Measurements from ENCODE around the gene RASGRP1.
A peak's percentile ranks its signal among the peaks of the same experiment; 100 is the strongest.

The RASGRP1 gene

GRCh38 chr15:38577424-38577987 is 12.9 kb upstream of the RASGRP1 start:
- no peak for DNase-seq
- intact Hi-C loops (cut with DNase I), result no loop called here

- intact Hi-C loops (cut with DNase I), result no loop called here
- no peak for DNase-seq
Observed at GRCh38 chr15:38576837-38577236, 12.2 kb upstream of the RASGRP1 start.

GRCh38 chr15:38576261-38576660 is 11.6 kb upstream of the RASGRP1 start:
- DNase-seq, result no peak
- intact Hi-C loops (cut with DNase I), result no loop called here

DNA sequence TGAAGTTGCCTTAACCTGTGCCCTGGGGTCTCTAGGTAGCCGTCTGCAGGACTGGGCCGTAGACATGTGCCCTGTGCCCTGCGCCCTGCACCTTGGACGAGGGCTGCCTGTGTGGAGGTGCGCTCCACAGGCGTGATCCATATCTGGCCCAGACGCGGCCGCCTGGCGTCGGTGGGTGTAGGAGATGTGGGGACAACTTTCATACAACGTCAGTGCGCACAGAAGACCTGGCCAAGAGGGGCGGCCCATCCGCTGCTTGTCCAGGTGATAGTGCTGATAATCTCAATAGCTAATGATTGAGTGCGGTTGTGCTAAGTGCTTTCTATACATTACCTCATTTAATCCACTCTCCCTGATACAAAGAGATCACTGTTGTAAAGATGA is 665 bp upstream of the RASGRP1 start:
- intact Hi-C loops (cut with DNase I), result no loop called here

DNA sequence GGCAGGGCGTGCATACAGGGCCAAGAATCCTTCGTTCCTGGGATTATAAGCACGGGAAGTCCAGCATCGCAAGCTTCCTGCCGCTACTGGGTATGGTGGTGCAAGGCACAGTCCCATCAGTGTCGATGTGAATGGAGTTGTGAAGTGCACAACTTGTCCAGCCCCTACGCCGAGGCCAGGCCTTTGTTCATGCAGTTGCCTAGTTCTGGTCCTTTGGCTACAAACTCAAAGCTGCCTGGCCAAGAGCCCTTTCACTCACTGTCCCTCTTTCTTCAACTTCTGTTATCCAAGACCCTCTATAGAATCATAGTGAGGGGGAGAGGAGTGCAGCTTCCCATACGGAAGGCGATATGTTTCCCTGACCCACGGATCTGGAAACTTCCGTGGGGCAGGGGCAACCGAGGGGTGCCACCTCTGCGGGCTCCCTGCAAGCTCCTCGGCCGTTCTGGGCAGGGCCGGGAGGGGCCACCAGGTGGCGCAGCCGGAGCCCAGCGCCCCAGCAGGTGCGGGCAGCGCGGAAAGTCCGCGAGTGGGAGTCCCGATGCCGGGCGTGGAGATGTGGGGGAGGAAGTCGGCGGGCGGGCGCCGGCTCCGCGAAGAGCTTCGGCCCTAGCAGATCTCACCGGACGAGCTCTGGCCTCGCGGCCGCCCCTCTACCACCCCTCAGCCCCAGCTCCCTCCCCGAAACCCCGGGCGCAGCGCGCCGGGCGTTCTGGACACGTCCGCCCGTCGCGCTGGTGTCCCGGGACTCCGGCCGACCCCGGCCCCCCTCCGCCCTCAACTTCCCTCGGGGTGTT is 693 bp downstream of the RASGRP1 start:
- intact Hi-C loops (cut with DNase I), result loop anchor here (5.0 kb wide), 1 partner anchor 118 kb away; no protein-coding TSS in a partner anchor
- peak; percentile 29 to 90 (median 81) for DNase-seq

More for the DNA sequence above, 665 bp upstream of the RASGRP1 start:
- DNase-seq, result peak in 9 of 42 donors; percentile 10 to 42 (median 25)

DNA sequence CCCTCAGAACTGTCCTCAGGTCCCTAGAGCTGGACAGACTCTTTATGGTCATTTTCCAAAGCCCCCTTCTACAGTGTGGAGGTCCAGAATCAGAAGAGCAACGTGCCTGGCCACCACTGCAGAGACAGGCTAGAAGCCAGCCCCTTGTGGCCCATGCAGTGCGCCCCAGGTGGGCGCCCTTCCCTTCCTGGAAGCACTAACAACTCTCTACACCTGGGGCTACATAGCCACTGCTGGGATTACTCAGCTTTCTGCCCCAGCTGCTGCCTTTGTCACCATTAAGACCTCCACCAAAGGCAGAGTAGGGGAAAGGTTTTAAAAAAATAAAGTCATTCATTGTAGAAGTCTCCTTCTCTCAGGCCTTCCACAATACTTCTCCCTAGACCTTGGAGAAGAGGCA is 2.3 kb downstream of the RASGRP1 start:
- intact Hi-C loops (cut with DNase I), result loop anchor here (5.0 kb wide), 1 partner anchor 120 kb away; no protein-coding TSS in a partner anchor
- DNase-seq, result no peak

GRCh38 chr15:38560456-38560926 is 4.1 kb downstream of the RASGRP1 start:
- DNase-seq, result no peak
- intact Hi-C loops (cut with DNase I), result loop anchor here (5.0 kb wide), 1 partner anchor 122 kb away; no protein-coding TSS in a partner anchor

GRCh38 chr15:38559636-38560307 is 4.8 kb downstream of the RASGRP1 start:
- peak in 1 of 42 donors; percentile 35 for DNase-seq
- intact Hi-C loops (cut with DNase I), result loop anchor here (5.0 kb wide), 1 partner anchor 123 kb away; no protein-coding TSS in a partner anchor

GRCh38 chr15:38559131-38559530 is 5.5 kb downstream of the RASGRP1 start:
- intact Hi-C loops (cut with DNase I), result no loop called here
- peak in 1 of 42 donors; percentile 29 for DNase-seq

DNA sequence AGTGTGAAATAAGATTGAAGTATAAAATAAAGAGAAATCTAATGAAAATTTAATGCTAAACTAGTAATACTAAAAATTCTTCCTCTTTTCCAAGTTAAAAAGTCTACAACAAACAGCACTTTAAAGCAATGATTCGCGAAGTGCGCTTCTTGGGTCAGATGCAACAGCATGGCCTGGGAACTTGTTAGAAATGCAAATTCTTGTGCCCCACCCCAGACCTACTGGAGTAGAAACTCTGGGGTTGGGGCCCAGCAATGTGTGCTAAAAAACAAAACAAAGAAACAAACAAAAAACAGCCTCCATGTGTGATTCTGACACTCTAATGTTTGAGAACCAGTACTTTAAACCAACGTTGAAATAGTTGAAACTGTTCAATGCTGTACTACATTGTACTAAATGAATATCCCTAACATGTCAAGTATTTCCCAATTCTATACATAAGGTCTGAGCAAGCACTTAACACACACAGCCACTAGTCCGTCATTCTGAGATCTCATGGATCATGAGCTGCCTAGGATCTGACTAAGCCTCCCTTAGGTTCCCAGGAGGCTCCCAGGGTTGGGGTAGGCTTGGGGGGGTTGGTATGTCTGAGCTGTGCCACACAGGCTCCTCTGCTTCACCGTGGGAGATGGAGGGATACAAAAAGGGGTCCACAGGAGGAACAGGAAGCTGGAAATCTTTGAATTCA is 6.1 kb downstream of the RASGRP1 start:
- peak in 1 of 42 donors; percentile 31 for DNase-seq
- intact Hi-C loops (cut with DNase I), result no loop called here

- intact Hi-C loops (cut with DNase I), result no loop called here
- peak in 1 of 42 donors; percentile 25 for DNase-seq
Observed at GRCh38 chr15:38557921-38558320, 6.7 kb downstream of the RASGRP1 start.

DNA sequence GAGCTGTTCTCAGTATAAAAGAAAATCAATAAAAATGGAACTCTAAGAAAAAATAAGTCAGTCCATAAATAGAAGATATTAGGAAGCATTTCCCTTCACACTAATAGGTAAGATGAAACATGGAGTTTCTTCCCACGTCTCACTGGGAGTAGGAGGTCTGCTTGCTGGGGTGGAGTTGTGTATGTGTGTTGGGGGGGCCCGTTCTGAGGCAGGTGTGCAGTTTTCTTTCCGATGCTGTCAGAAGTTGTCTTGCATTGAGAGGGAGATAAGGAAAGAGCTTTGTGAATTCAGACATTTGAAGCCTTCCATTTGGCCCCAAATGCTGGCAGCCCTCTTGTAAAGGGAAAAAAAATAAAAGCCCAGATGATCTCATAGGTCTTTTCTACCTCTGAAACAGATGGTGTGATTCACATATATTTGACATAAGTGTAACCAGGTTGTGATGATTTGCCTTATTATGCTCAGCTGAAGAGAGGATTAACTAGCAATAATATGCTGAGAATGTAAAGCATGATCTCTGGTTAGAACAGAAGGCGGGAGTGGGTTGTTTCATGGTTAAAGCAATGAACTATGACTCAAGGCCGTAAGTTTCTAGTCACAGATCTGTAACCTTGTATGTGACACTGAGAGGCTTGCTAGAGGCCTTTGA is 8.8 kb downstream of the RASGRP1 start:
- DNase-seq, result peak in 30 of 42 donors; percentile 26 to 81 (median 46)
- intact Hi-C loops (cut with DNase I), result no loop called here

DNA sequence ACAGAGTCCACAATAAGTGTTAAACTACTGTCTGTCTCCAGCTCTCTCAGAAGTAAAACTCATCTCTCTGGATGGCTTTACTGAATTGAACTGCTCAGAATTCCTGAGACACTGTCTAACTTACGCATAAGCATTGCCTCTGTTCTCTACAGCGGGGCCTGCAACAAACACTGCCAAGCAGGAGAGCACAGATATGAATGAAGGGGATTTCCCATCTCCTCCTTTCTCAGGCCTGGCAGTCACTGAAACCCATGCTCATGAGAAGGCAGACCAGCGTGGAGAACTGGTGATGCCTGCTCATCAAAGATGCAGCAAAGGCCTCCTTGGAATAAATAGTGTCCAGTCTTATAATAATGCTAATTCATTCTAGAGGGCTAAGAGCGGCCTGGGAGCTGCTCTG is 10.3 kb downstream of the RASGRP1 start:
- intact Hi-C loops (cut with DNase I), result no loop called here
- DNase-seq, result no peak

DNA sequence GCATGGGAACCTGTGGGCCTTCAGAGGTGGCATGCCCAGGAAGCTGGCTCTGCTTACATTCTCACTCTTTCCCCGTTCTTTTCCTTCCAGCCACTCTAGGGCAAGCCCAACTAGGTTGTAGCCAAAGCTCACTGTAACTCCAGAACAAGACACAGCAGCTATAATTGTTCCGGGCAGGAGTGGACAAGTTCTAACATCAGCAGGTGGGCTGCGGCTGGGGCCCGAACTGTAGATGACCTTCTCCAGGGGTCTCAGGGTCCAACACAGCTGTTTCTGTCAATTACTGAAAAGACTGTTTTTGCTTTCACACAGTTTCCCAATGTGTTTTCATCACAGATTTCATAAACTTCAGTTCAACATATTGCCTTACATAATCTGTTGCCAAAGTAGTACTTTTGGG is 11.5 kb downstream of the RASGRP1 start:
- DNase-seq, result no peak
- intact Hi-C loops (cut with DNase I), result no loop called here

DNA sequence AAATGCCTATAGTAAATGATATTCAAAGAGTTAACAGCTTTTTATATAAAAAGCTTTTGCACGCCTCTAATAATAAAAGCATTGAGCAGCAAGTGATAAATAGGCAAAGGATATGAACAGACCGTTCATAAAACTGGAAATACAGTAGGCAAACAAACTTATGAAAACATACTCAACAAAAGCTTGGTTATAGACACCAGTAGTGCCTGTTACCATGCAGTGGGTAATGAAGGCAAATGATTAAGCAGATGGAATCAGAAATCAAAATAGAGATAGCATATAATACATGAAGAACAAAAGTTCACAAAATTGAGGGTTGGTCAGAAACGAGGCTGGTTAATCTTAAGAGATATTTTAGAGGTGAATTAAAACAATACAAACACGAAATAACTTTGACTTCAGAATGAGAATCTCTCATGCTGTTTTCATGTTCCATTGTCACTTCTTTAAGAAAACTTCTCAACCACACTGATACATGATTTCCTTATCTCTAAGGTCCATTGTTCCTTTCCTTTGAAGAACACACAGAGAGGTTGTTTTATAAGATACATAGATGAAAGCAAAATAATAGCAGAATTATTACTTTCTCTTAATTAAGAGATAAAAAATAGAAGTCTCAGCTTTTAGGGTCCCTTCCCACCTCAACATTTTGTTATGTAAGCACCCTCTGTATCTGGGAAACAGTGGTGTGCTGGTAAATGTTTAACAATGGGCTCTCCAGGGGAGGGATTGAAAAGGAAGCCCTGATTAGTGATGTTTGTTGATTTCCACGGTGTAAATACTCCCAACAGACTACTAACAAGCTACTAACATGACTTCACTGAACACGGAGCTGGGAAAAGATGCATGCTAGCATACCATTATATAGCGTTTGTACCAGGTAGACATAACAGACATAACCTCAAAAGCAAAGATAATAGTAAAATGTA is 12.6 kb downstream of the RASGRP1 start:
- no peak for DNase-seq
- intact Hi-C loops (cut with DNase I), result no loop called here

- no peak for DNase-seq
- intact Hi-C loops (cut with DNase I), result no loop called here
Observed at GRCh38 chr15:38549222-38549621, 15.4 kb downstream of the RASGRP1 start.

- peak; percentile 36 to 84 (median 62) for DNase-seq
- intact Hi-C loops (cut with DNase I), result no loop called here
Observed at GRCh38 chr15:38547255-38547997, 17.2 kb downstream of the RASGRP1 start.
